ENCODE measurements around the gene CMC4. TPM values are rescaled to one million over a fixed set of nuclear protein-coding genes. Genes with fewer than 3 reads are reported as not detected.

CMC4 gene, protein sequence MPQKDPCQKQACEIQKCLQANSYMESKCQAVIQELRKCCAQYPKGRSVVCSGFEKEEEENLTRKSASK
- 10 to 100 TPM; 28.0 to 36.3 (median 32.9) TPM for total RNA-seq

DNA sequence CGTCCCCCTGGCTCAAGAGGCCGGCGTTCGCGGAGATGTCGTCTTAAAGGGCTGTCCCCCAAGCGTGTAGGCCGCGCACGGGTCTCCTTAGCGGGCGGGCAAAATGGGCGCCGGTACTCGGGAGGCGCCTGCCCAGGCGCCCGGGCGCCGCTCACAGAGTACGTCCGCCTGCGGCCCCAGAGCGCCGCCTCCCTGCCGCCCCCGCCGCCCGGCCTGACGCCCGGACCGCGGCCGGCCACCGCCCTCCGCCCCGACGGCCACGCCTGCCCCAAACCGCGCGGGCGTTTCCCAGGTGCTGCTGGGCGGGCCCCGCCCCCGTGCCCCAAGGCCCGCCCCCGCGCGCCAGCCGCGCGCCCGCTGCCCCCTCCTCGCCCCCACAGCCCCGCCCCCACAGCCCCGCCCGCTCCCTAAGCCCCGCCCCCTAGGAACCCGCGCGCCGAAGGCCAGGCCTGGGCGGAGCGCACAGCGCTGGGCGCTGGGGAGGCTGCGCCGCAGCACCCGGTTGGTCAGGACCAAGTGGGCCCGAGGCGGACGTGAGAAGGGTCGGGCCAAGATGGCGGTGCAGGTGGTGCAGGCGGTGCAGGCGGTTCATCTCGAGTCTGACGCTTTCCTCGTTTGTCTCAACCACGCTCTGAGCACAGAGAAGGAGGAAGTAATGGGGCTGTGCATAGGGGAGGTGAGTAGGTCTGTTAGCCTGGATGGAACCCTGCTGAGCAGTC, at the start of gene CMC4, which contains the start of the genes BRCC3 and MTCP1:
Gene CMC4, minus strand, starts transcription at position 162 of the 719 bp plus-strand sequence. CDS start 7,113 bp downstream, outside the sequence.
Gene BRCC3, plus strand, starts transcription at position 534 of the 719 bp plus-strand sequence. Its CDS starts 20 bp downstream, at position 554.
Gene MTCP1, minus strand, starts transcription at position 162 of the 719 bp plus-strand sequence. CDS start 5,126 bp downstream, outside the sequence.
- peak; percentile 92 for DNase-seq (ENCODE audit: extremely low spot score)
- H3K27me3 ChIP-seq = no peaks in the 10 kb centered on the region
- H3K27ac ChIP-seq (replicated peaks in 1 of 4) = peak within 1 kb of the TSS; percentile 85 to 91 (median 88)
- intact Hi-C loops (cut with DNase I) = no loop called here
- no peaks in the 10 kb centered on the region for H3K9me3 ChIP-seq
- H3K4me1 ChIP-seq = peaks cover 6 to 41% (median 31%) of the 10 kb centered on the region in 4 donors
- 18% methylated on average over 16 of the region's 81 CpGs for WGBS
- peak within 1 kb of the TSS; percentile 61 to 70 (median 64) for H3K4me3 ChIP-seq
- TF ChIP-seq EP300 (IDR thresholded peaks at IDR 0.05) (no peak), POLR2A (IDR thresholded peaks at IDR 0.05; ENCODE audit: low read depth) (peak; percentile 35), CTCF (IDR thresholded peaks at IDR 0.05) (no peak), POLR2AphosphoS5 (IDR thresholded peaks at IDR 0.05) (peak; percentile 69 to 78)
- peaks cover 0 to 8% (median 4%) of the 10 kb centered on the region in 4 donors for H3K36me3 ChIP-seq

DNA sequence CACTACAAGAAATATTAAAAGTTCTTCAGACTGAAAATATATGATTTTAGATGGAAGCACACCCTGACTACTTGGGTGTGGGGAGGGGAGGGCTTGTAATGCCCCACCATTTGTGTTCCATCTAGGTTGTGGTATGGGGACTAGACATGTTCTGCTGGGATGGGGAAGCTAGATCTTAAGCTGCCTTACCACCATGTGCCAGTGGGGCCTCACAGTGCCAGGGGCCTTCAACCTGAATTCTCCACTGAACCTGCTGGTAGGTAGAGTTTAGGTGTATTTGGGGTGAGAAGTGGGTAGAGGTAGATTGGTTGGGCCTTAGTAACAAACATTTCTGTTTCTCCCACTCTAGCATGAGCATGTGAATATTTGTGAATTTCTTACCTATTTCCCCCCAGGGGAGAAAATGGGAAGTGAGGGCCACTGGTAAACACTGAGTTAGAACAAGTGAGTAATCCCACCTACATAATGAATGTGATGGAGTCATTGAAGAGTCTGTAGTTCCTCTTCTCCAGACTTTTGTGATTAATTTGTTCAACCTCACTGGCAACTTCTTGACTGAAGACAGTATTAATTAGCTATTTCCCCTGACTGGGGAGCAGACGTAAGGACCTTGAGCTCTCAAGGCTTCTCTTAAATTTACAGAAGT, 44.4 kb upstream of the CMC4 start:
- intact Hi-C loops (cut with DNase I) = no loop called here
- H3K27me3 ChIP-seq = no peaks in the 10 kb centered on the region
- DNase-seq (ENCODE audit: extremely low spot score) = no peak
- H3K27ac ChIP-seq (replicated peaks in 1 of 4) = no peak overlapping the region
- peaks cover 0 to 26% (median 10%) of the 10 kb centered on the region in 4 donors for H3K36me3 ChIP-seq
- no peaks in the 10 kb centered on the region for H3K4me1 ChIP-seq
- TF ChIP-seq POLR2AphosphoS5 (IDR thresholded peaks at IDR 0.05) (no peak), CTCF (IDR thresholded peaks at IDR 0.05) (no peak), POLR2A (IDR thresholded peaks at IDR 0.05; ENCODE audit: low read depth) (no peak), EP300 (IDR thresholded peaks at IDR 0.05) (no peak)
- no peak overlapping the region for H3K4me3 ChIP-seq
- WGBS = 80% methylated on average over 1 of the region's 1 CpG
- H3K9me3 ChIP-seq = no peaks in the 10 kb centered on the region

GRCh38 chrX:155113097-155113496, 42.2 kb upstream of the CMC4 start:
- Histone ChIP-seq H3K9me3 (no peaks in the 10 kb centered on the region), H3K36me3 (peaks cover 0 to 17% (median 5%) of the 10 kb centered on the region in 4 donors), H3K4me1 (no peaks in the 10 kb centered on the region), H3K27ac (replicated peaks in 1 of 4) (no peak overlapping the region), H3K27me3 (no peaks in the 10 kb centered on the region), H3K4me3 (no peak overlapping the region)
- DNase-seq (ENCODE audit: extremely low spot score) = no peak
- intact Hi-C loops (cut with DNase I) = no loop called here
- 73% methylated on average over 4 of the region's 4 CpGs for WGBS
- TF ChIP-seq EP300 (IDR thresholded peaks at IDR 0.05) (no peak), POLR2A (IDR thresholded peaks at IDR 0.05; ENCODE audit: low read depth) (no peak), CTCF (IDR thresholded peaks at IDR 0.05) (no peak), POLR2AphosphoS5 (IDR thresholded peaks at IDR 0.05) (no peak)

DNA sequence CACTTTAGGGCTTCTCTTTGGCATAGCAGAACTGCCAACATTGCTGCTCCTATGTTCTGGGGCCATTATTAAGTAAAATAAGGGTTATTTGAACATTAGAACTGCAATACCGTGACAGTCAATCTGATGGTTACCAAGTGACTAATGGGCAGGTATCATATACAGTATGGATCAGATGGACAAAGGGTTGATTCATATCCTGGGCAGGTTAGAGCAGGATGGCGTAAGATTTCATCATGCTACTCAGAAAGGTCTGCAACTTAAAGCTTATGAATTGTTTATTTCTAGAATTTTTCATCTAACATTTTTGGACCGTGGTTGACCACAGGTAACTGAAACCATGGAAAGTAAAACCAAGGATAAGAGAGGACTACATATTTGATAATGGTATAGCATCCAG, 41.2 kb upstream of the CMC4 start:
- H3K4me1 ChIP-seq = no peaks in the 10 kb centered on the region
- WGBS = 77% methylated on average over 3 of the region's 3 CpGs
- H3K27ac ChIP-seq (replicated peaks in 1 of 4) = no peak overlapping the region
- no peaks in the 10 kb centered on the region for H3K27me3 ChIP-seq
- peaks cover 0 to 14% (median 5%) of the 10 kb centered on the region in 4 donors for H3K36me3 ChIP-seq
- TF ChIP-seq CTCF (IDR thresholded peaks at IDR 0.05) (no peak), POLR2AphosphoS5 (IDR thresholded peaks at IDR 0.05) (no peak), EP300 (IDR thresholded peaks at IDR 0.05) (no peak), POLR2A (IDR thresholded peaks at IDR 0.05; ENCODE audit: low read depth) (no peak)
- no peak overlapping the region for H3K4me3 ChIP-seq
- intact Hi-C loops (cut with DNase I) = no loop called here
- no peak for DNase-seq (ENCODE audit: extremely low spot score)
- no peaks in the 10 kb centered on the region for H3K9me3 ChIP-seq

Data from esophagus muscularis mucosa (tissue), 4 donors.